Endothelial cell of umbilical vein (primary cell): Measurements from ENCODE around the gene AADACL2. TPM values are rescaled to one million over a fixed set of nuclear protein-coding genes. Genes with fewer than 3 reads are reported as not detected.

Source experiments
- BruUV-seq: library from RNA; stranded (reverse); fragments of 400-500 nt; replicated peaks from 2 replicates; lab custom pipeline; 2021; lab: Mats Ljungman, UMichigan
- CTCF ChIA-PET: fragments of 300-600, 350-600 bp; sonication (Branson Sonifier 250); formaldehyde crosslinking; loops from one replicate; lab custom pipeline; 2021; ENCODE audit warnings: antibody characterized with exemption, inconsistent platforms; lab: Charles Lee
- POLR2A ChIA-PET: fragments of 300-600, 350-600 bp; sonication (Branson Sonifier 250); formaldehyde crosslinking; loops from one replicate; lab custom pipeline; 2021; ENCODE audit warnings: antibody characterized with exemption, inconsistent platforms; lab: Charles Lee
- DNase-seq: peaks from one replicate; pipeline ENCODE4 v3.0.0-alpha.2; 2011; ENCODE audit warnings: low read depth, low spot score
- FAIRE-seq: peaks from 2 replicates; lab custom pipeline; 2011; peaks lifted over from hg19 to GRCh38; lab: Jason Lieb, UNC
- H2AFZ ChIP-seq: 2 replicates; pipeline ENCODE4 v1.6.0; 2012; ENCODE audit warnings: low read depth, low read length, control low read depth, inconsistent platforms
- H3K27ac ChIP-seq: 2 replicates; pipeline ENCODE4 v1.5.1; 2011; ENCODE audit warnings: low read depth, mild to moderate bottlenecking, control low read depth, low read length, moderate library complexity; ENCODE audit not compliant: insufficient read depth
- H3K27me3 ChIP-seq, 2 experiments: 2 replicates each; pipeline versions ENCODE4 v1.6.0 to v1.6.1; 2011; ENCODE audit warnings: low read length in 2 of 2, mixed read lengths in 1 of 2; ENCODE audit not compliant: control insufficient read depth in 2 of 2, insufficient read depth in 2 of 2
- H3K36me3 ChIP-seq, 2 experiments: 2 replicates in 1 of 2; 3 replicates in 1 of 2; pipeline ENCODE4 v1.5.1; 2011; ENCODE audit warnings: low read length in 2 of 2, mild to moderate bottlenecking in 1 of 2, moderate library complexity in 1 of 2; ENCODE audit not compliant: control insufficient read depth in 2 of 2, insufficient read depth in 2 of 2; ENCODE audit errors: extremely low read depth in 1 of 2
- H3K4me1 ChIP-seq: 3 replicates; pipeline ENCODE4 v1.5.1; 2011; ENCODE audit warnings: mild to moderate bottlenecking, low read length; ENCODE audit not compliant: control insufficient read depth, insufficient read depth; ENCODE audit errors: extremely low read depth
- H3K4me2 ChIP-seq: 2 replicates; pipeline ENCODE4 v1.6.1; 2011; ENCODE audit warnings: low read length, control low read depth, mixed read lengths; ENCODE audit not compliant: insufficient read depth
- H3K4me3 ChIP-seq, 3 experiments: fragments of 200-600 bp in 1 of 3; sonication (generic), shearing (Covaris generic) in 1 of 3; replicated peaks in 1 of 3; 2 replicates each; pipeline ENCODE4 v1.5.1; 2011 to 2016; ENCODE audit warnings: control low read depth in 3 of 3, low read length in 3 of 3, mild to moderate bottlenecking in 2 of 3, inconsistent platforms in 1 of 3, low read depth in 1 of 3, moderate library complexity in 1 of 3; ENCODE audit not compliant: insufficient read depth in 1 of 3
- H3K79me2 ChIP-seq: 2 replicates; pipeline ENCODE4 v1.6.0; 2012; ENCODE audit warnings: low read length, inconsistent platforms; ENCODE audit not compliant: control insufficient read depth, insufficient read depth
- H3K9ac ChIP-seq: replicated peaks from 2 replicates; pipeline ENCODE3; 2011; ENCODE audit warnings: low read length, control low read depth; ENCODE audit not compliant: insufficient read depth; ENCODE audit errors: extremely low read depth
- H3K9me1 ChIP-seq: replicated peaks from 3 replicates; pipeline ENCODE4 v1.6.0; 2011; ENCODE audit warnings: mild to moderate bottlenecking, low read length; ENCODE audit not compliant: control insufficient read depth, insufficient read depth; ENCODE audit errors: extremely low read depth
- H3K9me3 ChIP-seq: replicated peaks from 2 replicates; pipeline ENCODE4 v1.5.1; 2012; ENCODE audit warnings: low read length, inconsistent platforms; ENCODE audit not compliant: control insufficient read depth, insufficient read depth
- H4K20me1 ChIP-seq: replicated peaks from 2 replicates; pipeline ENCODE3; 2011; ENCODE audit warnings: mild to moderate bottlenecking, low read length; ENCODE audit not compliant: control insufficient read depth, insufficient read depth; ENCODE audit errors: extremely low read depth
- CTCF ChIP-seq, 2 donors: IDR thresholded peaks; 1 replicate in 1 of 2; 2 replicates in 1 of 2; pipeline ENCODE4 v1.5.1; 2011; ENCODE audit warnings: low read length in 2 of 2, mild to moderate bottlenecking in 2 of 2, moderate library complexity in 2 of 2, control low read depth in 1 of 2, inconsistent platforms in 1 of 2, low read depth in 1 of 2; ENCODE audit not compliant: insufficient read depth in 1 of 2; ENCODE audit errors: extremely low read depth in 1 of 2
- EZH2 ChIP-seq: IDR thresholded peaks from 2 replicates; pipeline ENCODE4 v1.6.1; 2012; ENCODE audit warnings: borderline replicate concordance, low read depth, mild to moderate bottlenecking, moderate library complexity, low read length, inconsistent platforms; ENCODE audit not compliant: severe bottlenecking
- FOS ChIP-seq: IDR thresholded peaks from 2 replicates; pipeline ENCODE4 v1.6.1; 2011; ENCODE audit warnings: mild to moderate bottlenecking, low read length, moderate library complexity, borderline replicate concordance; ENCODE audit not compliant: insufficient read depth
- GATA2 ChIP-seq: IDR thresholded peaks from 2 replicates; pipeline ENCODE4 v1.7.0; 2011; ENCODE audit warnings: low read depth, mild to moderate bottlenecking, moderate library complexity, mixed read lengths, low read length; ENCODE audit not compliant: insufficient read length, insufficient read depth
- JUN ChIP-seq: IDR thresholded peaks from 2 replicates; pipeline ENCODE4 v1.6.1; 2011; ENCODE audit warnings: borderline replicate concordance, low read depth; ENCODE audit not compliant: insufficient read length, insufficient read depth
- MAX ChIP-seq: IDR thresholded peaks from 2 replicates; pipeline ENCODE4 v1.6.1; 2011; ENCODE audit not compliant: insufficient read depth, insufficient read length
- MYC ChIP-seq: IDR thresholded peaks from one replicate; pipeline ENCODE4 v1.6.1; 2011; ENCODE audit warnings: mild to moderate bottlenecking, low read depth, low read length
- POLR2A ChIP-seq: IDR thresholded peaks from 2 replicates; pipeline ENCODE4 v1.6.1; 2012; ENCODE audit warnings: low read depth, mild to moderate bottlenecking, control low read depth, low read length
- POLR2AphosphoS5 ChIP-seq: IDR thresholded peaks from 2 replicates; pipeline ENCODE4 v1.6.1; 2012; ENCODE audit warnings: low read depth, mild to moderate bottlenecking, control low read depth, low read length, moderate library complexity; ENCODE audit not compliant: insufficient read depth
- dilution Hi-C: fragments of 300-500 bp; cut with MboI; formaldehyde crosslinking; loops from one replicate; pipeline ENCODE4 v1.15.0; 2019; ENCODE audit warnings: low sequenced_read_pairs; ENCODE audit not compliant: extremely low pct_ligation_motif_present
- intact Hi-C: fragments of 100-400 bp; cut with micrococcal nuclease; formaldehyde crosslinking; loops from one replicate; pipeline ENCODE4 v1.10.0; 2022
- polyA plus RNA-seq, 4 experiments: library from polyadenylated mRNA; depleted of rRNA in 3 of 4; stranded (reverse) in 3 of 4; unstranded in 1 of 4; fragments of >200 nt; gene quantifications; 2 replicates each; pipeline versions ENCODE4 v1.2.1 to v1.2.3, GENCODE V29; 2011 to 2012; ENCODE audit warnings: missing spikeins in 1 of 4
- total RNA-seq: library from RNA; stranded (reverse); gene quantifications from 2 replicates; pipeline ENCODE4 v1.2.3, GENCODE V29; 2021

The AADACL2 gene
- total and polyA plus RNA-seq, 2 donors (not counting 3 experiments of a cell fraction or from before 2014, with no cell fraction given) = not detected

- dilution Hi-C loops = no loop called here
- no peaks in the 10 kb centered on the region for H3K27me3 ChIP-seq
- POLR2A ChIA-PET = no interaction called here
- BruUV-seq = no TSS peak
- H3K9me1 ChIP-seq = no peaks in the 10 kb centered on the region
- peak overlapping the region; percentile 77 for H2AFZ ChIP-seq
- H3K4me3 ChIP-seq = peak overlapping the region in 1 of 3 experiments; percentile 16
- intact Hi-C loops = loop anchor here (1.0 to 5.0 kb wide), 7 partner anchors 22 to 1009 kb away; partner anchors contain the start of gene SIAH2
- no peaks in the 10 kb centered on the region for H4K20me1 ChIP-seq
- no peak for FAIRE-seq
- no peaks in the 10 kb centered on the region for H3K9me3 ChIP-seq
- peaks cover 53% of the 10 kb centered on the region for H3K4me1 ChIP-seq
- peak overlapping the region; percentile 80 for H3K27ac ChIP-seq
- H3K36me3 ChIP-seq = no peaks in the 10 kb centered on the region
- H3K4me2 ChIP-seq = peak overlapping the region; percentile 77
- CTCF ChIA-PET = interaction anchor here (1.1 to 1.8 kb wide), 5 partner anchors 11 to 304 kb away, joined by 3 to 5 read pairs (median 4); no protein-coding TSS in a partner anchor
- DNase-seq = peak; percentile 79
- no peak for TF ChIP-seq FOS
- no peak for TF ChIP-seq JUN
- no peak for TF ChIP-seq GATA2
- no peak for TF ChIP-seq MAX
- TF ChIP-seq MYC = no peak
- no peak for TF ChIP-seq EZH2
- no peak for TF ChIP-seq POLR2AphosphoS5
- TF ChIP-seq POLR2A = no peak
- no peak for TF ChIP-seq CTCF (IDR thresholded peaks at IDR 0.05; ENCODE audit: extremely low read depth in 1 of 2, insufficient read depth in 1 of 2, low read depth in 1 of 2, low read length in 2 of 2)
- H3K9ac ChIP-seq = peak overlapping the region; percentile 64
- H3K79me2 ChIP-seq = peaks cover 3% of the 10 kb centered on the region
Observed at GRCh38 chr3:151770956-151771355, 37.2 kb downstream of the AADACL2 start.
